ENCODE data around the gene SFT2D3. TPM values are rescaled to one million over a fixed set of nuclear protein-coding genes. Genes with fewer than 3 reads are reported as not detected.
A peak's percentile ranks its signal among the peaks of the same experiment; 100 is the strongest.

Gene SFT2D3
- total and polyA plus RNA-seq, 2 of the 13 experiments (the other 11 are each of a cell fraction or from before 2014, with no cell fraction given) = 8.3 to 9.4 TPM

GRCh38 chr2:127701193-127701650 is at the start of gene SFT2D3 (continued):
- TF ChIP-seq ZBTB25 (CRISPR knock-in tag; IDR thresholded peaks at IDR 0.05) (peak; percentile 85), RBAK (CRISPR knock-in tag; IDR thresholded peaks at IDR 0.05) (peak; percentile 44; the same call in 1 of the 2 replicates), AGO2 (optimal IDR thresholded peaks at IDR 0.05; ENCODE audit: low read depth, low read length) (peak; percentile 44), MIXL1 (CRISPR knock-in tag; IDR thresholded peaks at IDR 0.05) (peak; percentile 57; the same call in 1 of the 2 replicates), KDM5B (CRISPR knock-in tag; IDR thresholded peaks at IDR 0.05; ENCODE audit: borderline replicate concordance) (peak; percentile 80), FOXJ3 (CRISPR knock-in tag; IDR thresholded peaks at IDR 0.05; ENCODE audit: borderline replicate concordance) (no peak), ARID5B (CRISPR knock-in tag; IDR thresholded peaks at IDR 0.05) (peak; percentile 74), AGO1 (IDR thresholded peaks at IDR 0.05; ENCODE audit: low read depth, low read length, poor library complexity, severe bottlenecking) (peak; percentile 44), RFXANK (CRISPR knock-in tag; IDR thresholded peaks at IDR 0.05) (peak; percentile 45; the same call in 1 of the 2 replicates), SMAD3 (CRISPR knock-in tag; IDR thresholded peaks at IDR 0.05) (peak; percentile 54; the same call in 1 of the 2 replicates), HOXA9 (CRISPR knock-in tag; IDR thresholded peaks at IDR 0.05; ENCODE audit: borderline replicate concordance) (peak; percentile 39; the same call in 1 of the 2 replicates), ZKSCAN1 (IDR thresholded peaks at IDR 0.05; ENCODE audit: low read length) (no peak), CREM (IDR thresholded peaks at IDR 0.05) (no peak), CREM (CRISPR knock-in tag; IDR thresholded peaks at IDR 0.05) (no peak), MLX (CRISPR knock-in tag; IDR thresholded peaks at IDR 0.05) (peak; percentile 36; the same call in 1 of the 2 replicates), SSRP1 (CRISPR knock-in tag; IDR thresholded peaks at IDR 0.05) (no peak), BRCA1 (CRISPR knock-in tag; IDR thresholded peaks at IDR 0.05) (no peak), ZNF510 (CRISPR knock-in tag; IDR thresholded peaks at IDR 0.05; ENCODE audit: low read depth) (peak; percentile 78), MED13 (CRISPR knock-in tag; IDR thresholded peaks at IDR 0.05) (no peak; the same call in 1 of the 2 replicates), ZNF83 (CRISPR knock-in tag; IDR thresholded peaks at IDR 0.05; ENCODE audit: borderline replicate concordance) (no peak; the same call in 1 of the 2 replicates), RFX5 (IDR thresholded peaks at IDR 0.05; ENCODE audit: low read depth, low read length) (no peak), REPIN1 (CRISPR knock-in tag; IDR thresholded peaks at IDR 0.05; ENCODE audit: borderline replicate concordance, low read depth) (peak; percentile 44; the same call in 1 of the 2 replicates)
- TF ChIP-seq, protein P1, sequence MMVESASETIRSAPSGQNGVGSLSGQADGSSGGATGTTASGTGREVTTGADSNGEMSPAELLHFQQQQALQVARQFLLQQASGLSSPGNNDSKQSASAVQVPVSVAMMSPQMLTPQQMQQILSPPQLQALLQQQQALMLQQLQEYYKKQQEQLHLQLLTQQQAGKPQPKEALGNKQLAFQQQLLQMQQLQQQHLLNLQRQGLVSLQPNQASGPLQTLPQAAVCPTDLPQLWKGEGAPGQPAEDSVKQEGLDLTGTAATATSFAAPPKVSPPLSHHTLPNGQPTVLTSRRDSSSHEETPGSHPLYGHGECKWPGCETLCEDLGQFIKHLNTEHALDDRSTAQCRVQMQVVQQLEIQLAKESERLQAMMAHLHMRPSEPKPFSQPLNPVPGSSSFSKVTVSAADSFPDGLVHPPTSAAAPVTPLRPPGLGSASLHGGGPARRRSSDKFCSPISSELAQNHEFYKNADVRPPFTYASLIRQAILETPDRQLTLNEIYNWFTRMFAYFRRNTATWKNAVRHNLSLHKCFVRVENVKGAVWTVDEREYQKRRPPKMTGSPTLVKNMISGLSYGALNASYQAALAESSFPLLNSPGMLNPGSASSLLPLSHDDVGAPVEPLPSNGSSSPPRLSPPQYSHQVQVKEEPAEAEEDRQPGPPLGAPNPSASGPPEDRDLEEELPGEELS (CRISPR knock-in tag; IDR thresholded peaks at IDR 0.05) = no peak; the same call in 1 of the 2 replicates

All from HepG2 (cell line).